HUES64 (cell line): Measurements from ENCODE around the gene RPL41.
A peak's percentile ranks its signal among the peaks of the same experiment; 100 is the strongest.

ENCODE experiments used
- H3K27ac ChIP-seq: 2 replicates; pipeline ENCODE4 v1.7.0; 2013; ENCODE audit warnings: low read depth, low read length, inconsistent platforms
- H3K27me3 ChIP-seq: 2 replicates; pipeline ENCODE4 v1.6.1; 2013; ENCODE audit warnings: mild to moderate bottlenecking, low read length; ENCODE audit not compliant: insufficient read depth
- H3K36me3 ChIP-seq: 2 replicates; pipeline ENCODE4 v1.6.1; 2013; ENCODE audit warnings: mild to moderate bottlenecking, low read length; ENCODE audit not compliant: insufficient read depth
- H3K4me1 ChIP-seq: 2 replicates; pipeline ENCODE4 v1.6.1; 2013; ENCODE audit warnings: mild to moderate bottlenecking, low read length, moderate library complexity; ENCODE audit not compliant: insufficient read depth
- H3K4me3 ChIP-seq: 2 replicates; pipeline ENCODE4 v1.5.1; 2013; ENCODE audit warnings: mild to moderate bottlenecking, low read length, moderate library complexity
- H3K9ac ChIP-seq: 2 replicates; pipeline ENCODE4 v1.6.1; 2013; ENCODE audit warnings: mild to moderate bottlenecking, low read depth, low read length
- H3K9me3 ChIP-seq: 2 replicates; pipeline ENCODE4 v1.6.1; 2013; ENCODE audit warnings: low read depth, low read length; ENCODE audit not compliant: insufficient read depth
- WGBS: fragments of 150-250, 120-280 bp; methylation state at CpG from one replicate; pipeline ENCODE4 v1.1.7; 2013; ENCODE audit warnings: missing lambda C conversion rate; 5-methylcytosine and 5-hydroxymethylcytosine counted together

Gene RPL41

GRCh38 chr12:56127888-56128669 is 11.6 kb downstream of the RPL41 start, which contains the start of gene ESYT1:
Gene ESYT1, plus strand, starts transcription at chr12:56128267. Its CDS starts 53 bp downstream, at chr12:56128320.
- Histone ChIP-seq H3K27me3 (no peaks in the 10 kb centered on the region), H3K27ac (peak within 1 kb of the TSS; percentile 86), H3K9me3 (no peaks in the 10 kb centered on the region), H3K36me3 (peaks cover 28% of the 10 kb centered on the region), H3K9ac (peak within 1 kb of the TSS; percentile 89), H3K4me3 (peak within 1 kb of the TSS; percentile 97), H3K4me1 (peaks cover 16% of the 10 kb centered on the region)
- WGBS = under 1% methylated on average over 49 of the region's 49 CpGs

GRCh38 chr12:56128670-56129205 is 12.3 kb downstream of the RPL41 start:
- under 1% methylated on average over 20 of the region's 20 CpGs for WGBS

DNA sequence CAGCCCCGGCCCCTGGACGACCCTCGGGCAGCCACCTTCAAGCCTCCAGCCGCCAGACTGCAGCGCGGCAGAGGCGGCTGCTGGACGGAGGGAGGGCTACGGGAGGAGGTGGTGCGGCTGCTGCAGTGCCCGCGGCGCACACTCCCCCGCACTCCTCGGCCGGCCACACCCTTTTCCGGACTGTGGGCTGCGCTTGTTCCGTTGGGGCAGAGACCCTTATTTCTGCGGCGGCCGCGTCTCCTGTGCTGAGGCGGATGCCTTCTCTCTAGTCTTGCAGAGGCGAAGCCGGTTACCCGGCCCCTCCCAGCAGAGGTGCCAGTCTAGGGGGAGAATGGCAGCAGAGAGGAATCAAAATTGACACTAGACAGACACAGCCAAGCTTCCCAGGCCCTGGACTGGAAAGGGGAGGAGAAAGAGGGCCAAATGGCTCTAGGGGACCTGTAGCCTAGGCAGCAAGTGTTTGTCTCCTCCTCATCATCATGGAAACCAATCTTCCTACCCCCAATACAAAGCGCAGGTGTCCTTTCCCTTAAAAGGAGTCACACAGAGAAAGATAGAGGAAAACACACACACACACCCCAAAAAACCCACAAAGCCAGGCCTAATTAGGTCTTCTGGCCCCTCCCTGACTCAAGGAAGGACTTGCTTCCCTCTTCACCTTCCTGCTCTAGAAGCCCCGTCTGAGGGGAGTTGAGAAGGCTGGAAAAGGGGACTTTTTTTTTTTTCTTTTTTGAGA is 12.9 kb downstream of the RPL41 start:
- H3K4me1 ChIP-seq = peaks cover 16% of the 10 kb centered on the region
- peaks cover 41% of the 10 kb centered on the region for H3K36me3 ChIP-seq
- WGBS = 5% methylated on average over 29 of the region's 29 CpGs
- H3K9me3 ChIP-seq = no peaks in the 10 kb centered on the region
- peak overlapping the region; percentile 23; the same call in 1 of the 2 replicates for H3K27ac ChIP-seq
- peak overlapping the region; percentile 89 for H3K9ac ChIP-seq
- no peaks in the 10 kb centered on the region for H3K27me3 ChIP-seq
- H3K4me3 ChIP-seq = peak overlapping the region; percentile 97

More at GRCh38 chr12:56128670-56129205, 12.3 kb downstream of the RPL41 start:
- Histone ChIP-seq H3K9me3 (no peaks in the 10 kb centered on the region), H3K27me3 (no peaks in the 10 kb centered on the region), H3K4me3 (peak overlapping the region; percentile 97), H3K27ac (peak overlapping the region; percentile 86), H3K4me1 (peaks cover 16% of the 10 kb centered on the region), H3K36me3 (peaks cover 34% of the 10 kb centered on the region), H3K9ac (peak overlapping the region; percentile 89)

DNA sequence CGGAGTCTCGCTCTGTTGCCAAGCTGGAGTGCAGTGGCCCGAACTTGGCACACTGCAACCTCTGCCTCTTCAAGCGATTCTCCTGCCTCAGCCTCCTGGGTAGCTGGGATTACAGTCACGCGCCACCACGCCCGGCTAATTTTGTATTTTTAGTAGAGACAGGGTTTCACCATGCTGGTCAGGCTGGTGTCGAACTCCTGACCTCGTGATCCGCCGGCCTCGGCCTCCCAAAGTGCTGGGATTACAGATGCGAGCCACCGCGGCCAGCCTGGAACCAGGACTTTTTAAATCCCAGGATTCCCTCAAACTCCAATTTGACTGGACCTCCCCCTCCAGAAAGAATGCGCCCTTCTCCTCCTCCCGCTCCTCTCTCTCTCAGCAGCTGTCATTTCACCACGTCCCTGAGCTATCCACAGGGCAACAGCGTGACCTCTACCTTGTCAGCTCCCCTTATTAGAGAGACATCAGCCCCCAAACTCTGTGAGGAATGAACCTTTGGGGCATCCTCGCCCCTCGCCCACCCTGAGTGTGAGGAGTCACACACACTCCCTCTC is 13.6 kb downstream of the RPL41 start:
- H3K9ac ChIP-seq = 0 out of 2 replicates have a peak overlapping the region, but pooled peaks have one; percentile 89
- H3K4me3 ChIP-seq = peak overlapping the region; percentile 97
- no peaks in the 10 kb centered on the region for H3K9me3 ChIP-seq
- H3K36me3 ChIP-seq = peaks cover 47% of the 10 kb centered on the region
- H3K27ac ChIP-seq = no peak overlapping the region
- no peaks in the 10 kb centered on the region for H3K27me3 ChIP-seq
- WGBS = 84% methylated on average over 22 of the region's 22 CpGs
- H3K4me1 ChIP-seq = peaks cover 16% of the 10 kb centered on the region

DNA sequence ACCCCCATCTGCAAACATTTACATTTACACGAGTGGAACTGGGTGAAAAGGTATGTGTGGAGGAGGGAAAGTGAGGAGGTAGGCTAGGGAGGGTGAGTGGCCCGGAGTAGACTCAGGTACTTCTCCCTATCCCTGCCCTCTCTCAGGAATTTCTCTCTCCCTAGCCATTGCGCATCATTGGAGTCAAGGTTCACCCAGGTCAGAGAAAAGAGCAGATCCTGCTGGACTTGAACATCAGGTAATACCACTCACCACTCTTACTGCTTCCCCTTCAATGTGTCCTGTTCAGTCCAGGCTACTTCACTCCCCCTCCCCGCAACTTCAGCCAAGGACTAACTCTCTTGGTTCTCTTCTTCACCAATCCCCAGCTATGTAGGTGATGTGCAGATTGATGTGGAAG is 14.4 kb downstream of the RPL41 start:
- 98% methylated on average over 3 of the region's 4 CpGs for WGBS
- Histone ChIP-seq H3K9me3 (no peaks in the 10 kb centered on the region), H3K4me1 (peaks cover 16% of the 10 kb centered on the region), H3K27ac (no peak overlapping the region), H3K36me3 (peaks cover 53% of the 10 kb centered on the region), H3K27me3 (no peaks in the 10 kb centered on the region), H3K9ac (no peak overlapping the region), H3K4me3 (no peak overlapping the region)

DNA sequence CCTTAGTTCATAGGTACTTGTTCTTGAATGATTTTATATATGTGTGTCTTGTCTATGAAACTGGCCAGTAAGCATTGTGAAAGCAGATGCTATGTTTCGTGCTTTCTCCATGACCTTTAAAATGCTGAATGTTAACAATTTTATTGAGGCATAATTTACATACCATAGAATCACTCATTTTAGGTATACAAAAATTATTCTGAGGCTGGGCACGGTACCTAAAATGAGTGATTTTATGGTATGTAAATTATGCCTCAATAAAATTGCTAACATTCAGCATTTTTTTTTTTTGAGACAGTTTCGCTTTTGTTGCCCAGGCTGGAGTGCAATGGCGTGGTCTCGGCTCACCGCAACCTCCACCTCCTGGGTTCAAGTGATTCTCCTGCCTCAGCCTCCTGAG is 18.5 kb downstream of the RPL41 start:
- Histone ChIP-seq H3K27me3 (no peaks in the 10 kb centered on the region), H3K4me1 (no peaks in the 10 kb centered on the region), H3K36me3 (peaks cover 93% of the 10 kb centered on the region), H3K4me3 (no peak overlapping the region), H3K9ac (no peak overlapping the region), H3K9me3 (no peaks in the 10 kb centered on the region), H3K27ac (no peak overlapping the region)
- 94% methylated on average over 5 of the region's 6 CpGs for WGBS

DNA sequence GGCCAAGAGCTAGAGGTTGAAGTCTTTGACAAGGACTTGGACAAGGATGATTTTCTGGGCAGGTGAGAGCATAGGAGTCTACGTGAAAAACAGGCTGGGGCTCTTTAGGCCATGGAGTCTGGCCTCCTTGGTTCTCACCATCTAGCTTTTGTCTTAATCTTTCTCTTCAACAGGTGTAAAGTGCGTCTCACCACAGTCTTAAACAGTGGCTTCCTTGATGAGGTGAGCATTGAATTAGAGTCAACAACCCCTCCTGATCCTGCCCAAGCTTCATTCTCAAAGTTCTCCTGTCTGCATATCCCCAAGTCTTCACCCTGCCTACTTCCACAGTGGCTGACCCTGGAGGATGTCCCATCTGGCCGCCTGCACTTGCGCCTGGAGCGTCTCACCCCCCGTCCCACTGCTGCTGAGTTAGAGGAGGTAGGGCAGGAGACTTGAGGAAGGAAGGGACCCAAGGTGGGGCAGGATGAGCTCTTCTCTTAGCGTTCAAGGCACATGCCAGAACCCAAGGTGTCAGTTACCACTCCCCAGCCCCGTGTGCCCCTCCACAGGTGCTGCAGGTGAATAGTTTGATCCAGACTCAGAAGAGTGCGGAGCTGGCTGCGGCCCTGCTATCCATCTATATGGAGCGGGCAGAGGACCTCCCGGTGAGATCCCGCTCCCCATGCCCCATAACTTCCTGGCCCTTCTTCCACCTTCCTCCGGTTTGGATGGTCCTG is 21.6 kb downstream of the RPL41 start:
- no peaks in the 10 kb centered on the region for H3K4me1 ChIP-seq
- no peak overlapping the region for H3K27ac ChIP-seq
- H3K9ac ChIP-seq = no peak overlapping the region
- WGBS = 95% methylated on average over 14 of the region's 14 CpGs
- H3K36me3 ChIP-seq = peaks cover 92% of the 10 kb centered on the region
- no peaks in the 10 kb centered on the region for H3K9me3 ChIP-seq
- H3K4me3 ChIP-seq = no peak overlapping the region
- no peaks in the 10 kb centered on the region for H3K27me3 ChIP-seq

DNA sequence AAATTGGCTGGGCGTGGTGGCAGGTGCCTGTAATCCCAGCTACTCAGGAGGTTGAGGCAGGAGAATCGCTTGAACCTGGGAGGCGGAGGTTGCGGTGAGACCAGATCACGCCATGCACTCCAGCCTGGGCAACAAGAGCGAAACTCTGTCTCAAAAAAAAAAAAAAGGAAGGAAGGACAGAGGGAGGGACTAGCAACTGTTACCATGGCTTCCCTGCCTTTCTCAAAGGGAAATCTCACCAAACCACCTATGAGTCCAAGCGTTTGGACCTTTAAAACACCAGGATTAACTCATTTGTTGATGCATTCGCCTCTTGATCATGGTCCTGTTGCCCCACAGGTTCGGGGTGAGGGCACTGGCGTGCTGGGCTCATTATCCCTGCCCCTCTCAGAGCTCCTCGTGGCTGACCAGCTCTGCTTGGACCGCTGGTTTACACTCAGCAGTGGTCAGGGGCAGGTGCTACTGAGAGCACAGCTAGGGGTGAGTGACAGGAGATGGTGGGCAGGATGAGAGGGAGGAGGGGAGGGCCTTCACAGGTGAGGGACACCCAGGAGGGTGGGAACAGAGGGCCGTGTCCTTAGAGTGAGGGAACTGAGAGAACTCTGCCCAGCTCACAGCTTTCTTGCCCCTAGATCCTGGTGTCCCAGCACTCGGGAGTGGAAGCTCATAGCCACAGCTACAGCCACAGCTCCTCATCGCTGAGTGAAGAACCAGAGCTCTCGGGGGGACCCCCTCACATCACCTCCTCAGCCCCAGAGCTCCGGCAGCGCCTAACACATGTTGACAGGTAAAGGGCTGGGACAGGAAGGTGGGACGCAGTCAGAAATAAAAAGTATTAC is 25.7 kb downstream of the RPL41 start:
- H3K9ac ChIP-seq = no peak overlapping the region
- no peak overlapping the region for H3K4me3 ChIP-seq
- H3K9me3 ChIP-seq = no peaks in the 10 kb centered on the region
- no peaks in the 10 kb centered on the region for H3K4me1 ChIP-seq
- no peak overlapping the region for H3K27ac ChIP-seq
- H3K27me3 ChIP-seq = no peaks in the 10 kb centered on the region
- peaks cover 78% of the 10 kb centered on the region for H3K36me3 ChIP-seq
- 95% methylated on average over 18 of the region's 19 CpGs for WGBS

DNA sequence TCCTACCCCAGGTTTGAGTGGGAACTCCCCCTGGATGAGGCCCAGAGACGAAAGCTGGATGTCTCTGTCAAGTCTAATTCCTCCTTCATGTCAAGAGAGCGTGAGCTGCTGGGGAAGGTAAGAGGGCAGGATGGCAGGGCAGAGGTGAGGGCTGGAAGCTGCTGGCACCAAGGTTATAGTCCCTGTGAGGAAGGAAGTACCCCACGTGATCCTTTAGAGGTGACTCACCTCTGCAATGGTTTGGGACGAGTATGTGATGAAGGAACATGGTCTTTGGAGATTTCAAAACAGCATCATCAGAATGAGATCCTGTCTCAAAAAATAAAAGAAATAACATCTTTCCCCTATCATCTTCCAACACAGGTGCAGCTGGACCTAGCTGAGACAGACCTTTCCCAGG is 26.8 kb downstream of the RPL41 start:
- H3K9ac ChIP-seq = no peak overlapping the region

GRCh38 chr12:56143870-56144269 is 27.4 kb downstream of the RPL41 start:
- 95% methylated on average over 8 of the region's 8 CpGs for WGBS
- H3K36me3 ChIP-seq = peaks cover 61% of the 10 kb centered on the region
- H3K4me1 ChIP-seq = no peaks in the 10 kb centered on the region
- H3K4me3 ChIP-seq = no peak overlapping the region
- no peak overlapping the region for H3K27ac ChIP-seq
- no peak overlapping the region for H3K9ac ChIP-seq
- H3K27me3 ChIP-seq = no peaks in the 10 kb centered on the region
- no peaks in the 10 kb centered on the region for H3K9me3 ChIP-seq

More for the DNA sequence above, 26.8 kb downstream of the RPL41 start:
- H3K4me3 ChIP-seq = no peak overlapping the region
- H3K36me3 ChIP-seq = peaks cover 68% of the 10 kb centered on the region
- H3K9me3 ChIP-seq = no peaks in the 10 kb centered on the region
- H3K4me1 ChIP-seq = no peaks in the 10 kb centered on the region
- no peaks in the 10 kb centered on the region for H3K27me3 ChIP-seq
- 97% methylated on average over 3 of the region's 4 CpGs for WGBS
- H3K27ac ChIP-seq = no peak overlapping the region
